ENCODE results near the gene SLC1A2.

The SLC1A2 gene

GRCh38 chr11:35425603-35426212 lies 6.3 kb upstream of the SLC1A2 start:
- no peak for DNase-seq (ENCODE audit: low read depth)
- TF ChIP-seq, protein P1, sequence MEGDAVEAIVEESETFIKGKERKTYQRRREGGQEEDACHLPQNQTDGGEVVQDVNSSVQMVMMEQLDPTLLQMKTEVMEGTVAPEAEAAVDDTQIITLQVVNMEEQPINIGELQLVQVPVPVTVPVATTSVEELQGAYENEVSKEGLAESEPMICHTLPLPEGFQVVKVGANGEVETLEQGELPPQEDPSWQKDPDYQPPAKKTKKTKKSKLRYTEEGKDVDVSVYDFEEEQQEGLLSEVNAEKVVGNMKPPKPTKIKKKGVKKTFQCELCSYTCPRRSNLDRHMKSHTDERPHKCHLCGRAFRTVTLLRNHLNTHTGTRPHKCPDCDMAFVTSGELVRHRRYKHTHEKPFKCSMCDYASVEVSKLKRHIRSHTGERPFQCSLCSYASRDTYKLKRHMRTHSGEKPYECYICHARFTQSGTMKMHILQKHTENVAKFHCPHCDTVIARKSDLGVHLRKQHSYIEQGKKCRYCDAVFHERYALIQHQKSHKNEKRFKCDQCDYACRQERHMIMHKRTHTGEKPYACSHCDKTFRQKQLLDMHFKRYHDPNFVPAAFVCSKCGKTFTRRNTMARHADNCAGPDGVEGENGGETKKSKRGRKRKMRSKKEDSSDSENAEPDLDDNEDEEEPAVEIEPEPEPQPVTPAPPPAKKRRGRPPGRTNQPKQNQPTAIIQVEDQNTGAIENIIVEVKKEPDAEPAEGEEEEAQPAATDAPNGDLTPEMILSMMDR (IDR thresholded peaks at IDR 0.05; ENCODE audit: low read length, missing control alignments): no peak
- no peak overlapping the region for H3K4me3 ChIP-seq (replicated peaks; ENCODE audit: low read depth, low read length)

DNA sequence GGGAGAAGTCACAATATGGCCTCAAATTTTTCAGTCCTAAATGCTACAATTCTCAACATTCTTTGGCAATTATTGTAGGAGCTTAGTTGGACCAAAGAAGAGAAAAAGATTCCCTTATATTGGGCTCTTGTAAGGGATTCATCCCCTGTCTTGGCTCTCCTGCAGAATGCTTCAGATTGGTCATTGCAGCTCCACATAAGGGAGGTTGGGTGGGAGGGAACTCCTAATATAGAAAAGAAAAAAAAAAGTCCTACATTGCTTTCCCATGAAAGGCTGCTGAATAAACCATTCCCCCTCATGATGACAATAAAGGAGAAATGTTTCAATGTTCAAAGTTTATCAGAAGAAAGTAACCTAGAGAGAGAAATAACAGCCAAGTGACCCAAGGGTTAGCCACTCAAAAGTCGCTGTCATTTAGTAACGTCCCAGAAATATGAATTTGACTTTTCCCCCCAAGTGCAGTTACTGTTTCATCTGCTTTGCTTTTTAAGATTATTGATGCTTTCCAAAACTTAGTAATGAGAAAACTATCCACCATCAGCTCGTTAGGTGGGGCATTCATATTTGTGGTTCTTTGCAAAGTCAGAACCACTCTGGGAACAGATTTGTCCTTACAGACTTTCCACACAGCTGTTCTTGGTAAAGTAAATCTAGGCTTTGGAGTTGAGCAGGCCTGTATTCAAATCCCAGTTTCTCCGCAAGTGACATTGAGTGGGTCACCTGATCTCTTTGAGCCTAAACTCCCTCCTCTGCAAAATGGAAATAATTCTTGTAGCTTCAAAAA lies 5.0 kb upstream of the SLC1A2 start:
- TF ChIP-seq, protein P1 (IDR thresholded peaks at IDR 0.05; ENCODE audit: low read length, missing control alignments): no peak
- no peak overlapping the region for H3K4me3 ChIP-seq (replicated peaks; ENCODE audit: low read depth, low read length)
- no peak for DNase-seq (ENCODE audit: low read depth)

DNA sequence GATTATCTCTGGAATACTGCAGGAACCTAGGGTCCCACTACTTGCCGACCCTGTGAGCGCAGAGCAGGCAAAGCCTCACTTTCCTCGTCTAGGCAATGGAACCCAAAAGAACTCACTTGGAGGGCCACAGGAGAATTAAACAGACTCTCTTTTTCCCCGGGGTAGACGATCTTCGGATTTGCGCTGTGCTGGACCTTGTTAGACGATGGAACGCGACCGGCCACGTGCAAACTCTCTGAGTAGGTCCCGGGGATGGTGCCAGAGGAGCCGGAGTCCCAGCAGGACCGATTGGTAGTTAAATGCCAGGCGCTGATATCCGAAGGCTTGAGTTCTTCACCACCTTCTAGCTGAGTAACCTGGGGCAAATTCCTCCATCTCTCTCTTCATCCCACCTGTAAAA lies 1.0 kb upstream of the SLC1A2 start:
- no peak overlapping the region for H3K4me3 ChIP-seq (replicated peaks; ENCODE audit: low read depth, low read length)
- TF ChIP-seq, protein P1 (IDR thresholded peaks at IDR 0.05; ENCODE audit: low read length, missing control alignments): no peak
- DNase-seq (ENCODE audit: low read depth): no peak

- TF ChIP-seq, protein P1 (IDR thresholded peaks at IDR 0.05; ENCODE audit: low read length, missing control alignments): no peak
- peak overlapping the region; percentile 37 for H3K4me3 ChIP-seq (replicated peaks; ENCODE audit: low read depth, low read length)
These were observed 524 bp upstream of the SLC1A2 start for GRCh38 chr11:35419830-35420333.

DNA sequence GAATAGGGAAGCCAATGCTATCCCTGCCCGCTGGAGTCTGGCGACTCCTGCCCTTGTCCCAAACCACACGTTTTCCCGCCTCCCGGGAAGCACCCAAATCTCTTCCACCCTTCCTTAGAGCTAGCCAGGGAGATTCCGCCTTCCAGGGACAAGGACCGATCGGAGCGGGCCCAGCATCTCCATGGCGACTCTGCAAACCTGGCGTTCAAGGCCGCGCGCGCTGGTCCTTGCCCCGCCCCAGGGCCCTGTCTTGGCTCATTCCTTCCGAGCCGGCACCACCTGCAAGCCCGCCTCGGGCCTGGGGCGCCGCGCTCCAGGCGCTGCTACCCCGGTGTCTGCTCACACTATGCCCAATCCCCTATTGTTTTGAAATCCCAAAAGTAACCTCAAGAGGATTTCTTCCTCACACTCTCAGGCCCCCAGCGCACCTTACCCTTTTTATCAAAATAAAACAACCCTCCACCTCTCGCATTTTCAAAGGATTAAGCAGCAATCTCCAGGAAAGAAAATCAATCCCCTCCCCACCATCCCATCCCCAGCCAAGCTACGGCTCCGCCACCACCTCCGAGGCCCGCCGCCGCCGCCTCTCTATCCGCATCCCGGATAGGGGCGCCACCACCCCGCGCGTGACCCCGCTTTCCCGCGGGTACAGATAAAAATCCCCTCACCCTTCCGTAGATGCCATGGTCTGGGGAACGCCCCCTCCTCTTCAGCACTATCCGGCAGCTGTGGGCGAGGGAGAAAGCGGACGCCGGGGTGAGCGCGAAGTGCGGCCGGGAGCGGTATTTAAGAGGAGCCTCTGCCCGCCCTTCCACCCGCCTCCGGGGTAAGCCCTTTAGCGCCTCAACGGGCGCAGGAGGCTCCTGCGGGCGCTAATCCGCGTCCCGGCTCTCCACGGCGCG lies 825 bp downstream of the SLC1A2 start:
- peak overlapping the region; percentile 37 for H3K4me3 ChIP-seq (replicated peaks; ENCODE audit: low read depth, low read length)
- DNase-seq (ENCODE audit: low read depth): no peak
- TF ChIP-seq, protein P1 (IDR thresholded peaks at IDR 0.05; ENCODE audit: low read length, missing control alignments): no peak

More at GRCh38 chr11:35419830-35420333, 524 bp upstream of the SLC1A2 start:
- DNase-seq (ENCODE audit: low read depth): no peak

GRCh38 chr11:35415487-35415886 lies 3.9 kb downstream of the SLC1A2 start:
- no peak overlapping the region for H3K4me3 ChIP-seq (replicated peaks; ENCODE audit: low read depth, low read length)
- DNase-seq (ENCODE audit: low read depth): no peak
- TF ChIP-seq, protein P1 (IDR thresholded peaks at IDR 0.05; ENCODE audit: low read length, missing control alignments): no peak

Measured in fibroblast of pulmonary artery (primary cell).